KBM-7 (cell line): Measurements from ENCODE around the gene WDPCP.
A peak's percentile ranks its signal among the peaks of the same experiment; 100 is the strongest.
"Not testable (repeated sequence)": the region's sequence is repeated elsewhere in the genome, so short reads cannot be mapped to it uniquely, and the experiment has no call there.

Experiments used
- DNase-seq: peaks from one replicate; pipeline ENCODE4 v3.0.0-alpha.2; 2015
- in situ Hi-C: fragments of 300-500 bp; cut with MboI; formaldehyde crosslinking; loops from 2 replicates; pipeline ENCODE4 v1.14.3; 2020; ENCODE audit warnings: low sequenced_read_pairs, low pct_unique_long_range_greater_than_20kb, mixed read lengths

Gene WDPCP

GRCh38 chr2:63486861-63487290, 101.4 kb downstream of the WDPCP start:
- in situ Hi-C loops = no loop called here
- peak; percentile 67 for DNase-seq

GRCh38 chr2:63484901-63485300, 103.4 kb downstream of the WDPCP start:
- in situ Hi-C loops = no loop called here
- no peak for DNase-seq

- in situ Hi-C loops = no loop called here
- no peak for DNase-seq
Observed at GRCh38 chr2:63484481-63484880, 103.8 kb downstream of the WDPCP start.

GRCh38 chr2:63477686-63478085, 110.6 kb downstream of the WDPCP start:
- in situ Hi-C loops = no loop called here
- no peak for DNase-seq

GRCh38 chr2:63469313-63469712, 119.0 kb downstream of the WDPCP start:
- in situ Hi-C loops, DNase-seq: not testable (repeated sequence)

GRCh38 chr2:63465633-63466032, 122.6 kb downstream of the WDPCP start:
- DNase-seq = no peak
- in situ Hi-C loops = no loop called here

GRCh38 chr2:63463142-63463541, 125.1 kb downstream of the WDPCP start:
- in situ Hi-C loops = no loop called here
- DNase-seq = no peak

- in situ Hi-C loops = no loop called here
- no peak for DNase-seq
Observed at GRCh38 chr2:63446658-63447057, 141.6 kb downstream of the WDPCP start.

GRCh38 chr2:63444565-63445288, 143.6 kb downstream of the WDPCP start:
- DNase-seq = no peak
- in situ Hi-C loops = no loop called here

- in situ Hi-C loops = no loop called here
- DNase-seq = no peak
Observed at GRCh38 chr2:63440612-63441011, 147.7 kb downstream of the WDPCP start.

GRCh38 chr2:63438181-63438580, 150.1 kb downstream of the WDPCP start:
- in situ Hi-C loops = no loop called here
- no peak for DNase-seq

- no peak for DNase-seq
- in situ Hi-C loops = no loop called here
Observed at GRCh38 chr2:63436488-63436887, 151.8 kb downstream of the WDPCP start.

- in situ Hi-C loops = no loop called here
- DNase-seq = no peak
Observed at GRCh38 chr2:63435070-63435469, 153.2 kb downstream of the WDPCP start.

GRCh38 chr2:63434024-63435001, 154.0 kb downstream of the WDPCP start:
- in situ Hi-C loops = no loop called here
- no peak for DNase-seq

GRCh38 chr2:63432373-63432772, 155.9 kb downstream of the WDPCP start:
- in situ Hi-C loops = no loop called here
- no peak for DNase-seq

- no peak for DNase-seq
- in situ Hi-C loops = no loop called here
Observed at GRCh38 chr2:63425606-63426005, 162.7 kb downstream of the WDPCP start.

- in situ Hi-C loops = no loop called here
- DNase-seq = no peak
Observed at GRCh38 chr2:63425079-63425416, 163.2 kb downstream of the WDPCP start.

- peak; percentile 78 for DNase-seq
- in situ Hi-C loops = no loop called here
Observed at GRCh38 chr2:63424329-63425078, 163.8 kb downstream of the WDPCP start.

GRCh38 chr2:63422556-63422955, 165.7 kb downstream of the WDPCP start:
- no peak for DNase-seq
- in situ Hi-C loops = no loop called here

- no peak for DNase-seq
- in situ Hi-C loops = no loop called here
Observed at GRCh38 chr2:63408530-63408929, 179.7 kb downstream of the WDPCP start.
